HEK293 (cell line): ENCODE results near the gene FMNL3.

Experiments
- CTCF ChIA-PET: fragments of 350-600 bp; formaldehyde crosslinking; extraction: SDS; loops from one replicate; lab custom pipeline; 2021; ENCODE audit warnings: antibody characterized with exemption; lab: Yijun Ruan, JAX
- POLR2A ChIA-PET: fragments of 300-600 bp; formaldehyde crosslinking; extraction: SDS; loops from one replicate; lab custom pipeline; 2020; ENCODE audit warnings: antibody characterized with exemption, inconsistent platforms; lab: Yijun Ruan, JAX
- H3K27ac ChIP-seq: fragments of 200-500 bp; sonication (Bioruptor generic); 2 replicates; pipeline ENCODE4 v1.5.1; 2014; ENCODE audit warnings: low read depth, low read length, control low read depth, inconsistent platforms; ENCODE audit errors: extremely low read depth
- H3K36me3 ChIP-seq, 2 experiments: fragments of 200-500 bp in 1 of 2; sonication (Bioruptor generic) in 1 of 2; 1 replicate in 1 of 2; 2 replicates in 1 of 2; pipeline ENCODE4 v1.5.1; 2014 to 2017; ENCODE audit warnings: inconsistent platforms in 2 of 2, low read length in 2 of 2; ENCODE audit not compliant: control insufficient read depth in 2 of 2, insufficient read depth in 1 of 2
- H3K4me1 ChIP-seq: fragments of 200-500 bp; sonication (Bioruptor generic); 2 replicates; pipeline ENCODE4 v1.5.1; 2014; ENCODE audit warnings: mild to moderate bottlenecking, low read length, inconsistent platforms; ENCODE audit not compliant: control insufficient read depth, insufficient read depth
- H3K4me3 ChIP-seq: 2 replicates; pipeline ENCODE4 v1.5.1; 2011; ENCODE audit warnings: low read depth, mild to moderate bottlenecking, control low read depth, low read length, moderate library complexity
- H3K9me3 ChIP-seq: fragments of 200-500 bp; sonication (Bioruptor generic); 2 replicates; pipeline ENCODE4 v1.5.1; 2014; ENCODE audit warnings: low read depth, low read length, inconsistent platforms; ENCODE audit not compliant: control insufficient read depth, insufficient read depth
- BCL11B ChIP-seq: fragments of 450-650 bp; formaldehyde crosslinking; IDR thresholded peaks from 2 replicates; pipeline ENCODE4 v1.5.1; 2016; ENCODE audit warnings: low read depth, missing biosample characterization, missing genetic modification characterization
- GLI2 ChIP-seq: fragments of 450-650 bp; formaldehyde crosslinking; IDR thresholded peaks from 2 replicates; pipeline ENCODE4; 2017; ENCODE audit warnings: missing biosample characterization, missing genetic modification characterization, low read depth, borderline replicate concordance
- KLF17 ChIP-seq: fragments of 450-650 bp; formaldehyde crosslinking; IDR thresholded peaks from 2 replicates; pipeline ENCODE4 v1.5.1; 2016; ENCODE audit warnings: missing biosample characterization, missing genetic modification characterization
- KLF7 ChIP-seq: fragments of 450-650 bp; formaldehyde crosslinking; IDR thresholded peaks from 2 replicates; pipeline ENCODE4 v1.5.1; 2016; ENCODE audit warnings: missing biosample characterization, missing genetic modification characterization, borderline replicate concordance
- KLF8 ChIP-seq: fragments of 450-650 bp; formaldehyde crosslinking; IDR thresholded peaks from 2 replicates; pipeline ENCODE4 v1.5.1; 2016; ENCODE audit warnings: missing biosample characterization, missing genetic modification characterization
- YY2 ChIP-seq: fragments of 450-650 bp; formaldehyde crosslinking; IDR thresholded peaks from 2 replicates; pipeline ENCODE4 v1.5.1; 2016; ENCODE audit warnings: missing biosample characterization, missing genetic modification characterization
- ZBTB48 ChIP-seq: fragments of 450-650 bp; formaldehyde crosslinking; IDR thresholded peaks from 2 replicates; pipeline ENCODE4 v1.5.1; 2016; ENCODE audit warnings: missing biosample characterization, missing genetic modification characterization
- ZFP37 ChIP-seq: fragments of 450-650 bp; formaldehyde crosslinking; IDR thresholded peaks from 2 replicates; pipeline ENCODE4 v1.5.1; 2016; ENCODE audit warnings: missing biosample characterization, missing genetic modification characterization
- ZFP69B ChIP-seq: fragments of 450-650 bp; formaldehyde crosslinking; IDR thresholded peaks from 2 replicates; pipeline ENCODE4 v1.5.1; 2016; ENCODE audit warnings: missing biosample characterization, missing genetic modification characterization
- ZNF112 ChIP-seq: fragments of 450-650 bp; formaldehyde crosslinking; IDR thresholded peaks from 2 replicates; pipeline ENCODE4 v1.5.0; 2017; ENCODE audit warnings: missing biosample characterization, missing genetic modification characterization
- ZNF140 ChIP-seq: fragments of 450-650 bp; formaldehyde crosslinking; IDR thresholded peaks from 2 replicates; pipeline ENCODE4 v1.5.1; 2016; ENCODE audit warnings: missing biosample characterization, missing genetic modification characterization
- ZNF155 ChIP-seq: fragments of 450-650 bp; formaldehyde crosslinking; IDR thresholded peaks from 2 replicates; pipeline ENCODE4 v1.5.1; 2016; ENCODE audit warnings: missing biosample characterization, missing genetic modification characterization
- ZNF2 ChIP-seq: fragments of 450-650 bp; formaldehyde crosslinking; IDR thresholded peaks from 2 replicates; pipeline ENCODE4 v1.5.1; 2016; ENCODE audit warnings: missing biosample characterization, missing genetic modification characterization
- ZNF248 ChIP-seq: fragments of 450-650 bp; formaldehyde crosslinking; IDR thresholded peaks from 2 replicates; pipeline ENCODE4 v1.5.1; 2017; ENCODE audit warnings: missing biosample characterization, missing genetic modification characterization
- ZNF280C ChIP-seq: fragments of 450-650 bp; formaldehyde crosslinking; IDR thresholded peaks from 2 replicates; pipeline ENCODE4 v1.5.1; 2016; ENCODE audit warnings: missing biosample characterization, missing genetic modification characterization
- ZNF311 ChIP-seq: fragments of 450-650 bp; formaldehyde crosslinking; IDR thresholded peaks from 2 replicates; pipeline ENCODE4 v1.5.1; 2017; ENCODE audit warnings: missing biosample characterization, missing genetic modification characterization, borderline replicate concordance
- ZNF366 ChIP-seq: fragments of 450-650 bp; formaldehyde crosslinking; conservative IDR thresholded peaks from 2 replicates; pipeline ENCODE4 v1.5.1; 2016; ENCODE audit warnings: missing biosample characterization, missing genetic modification characterization
- ZNF37A ChIP-seq: fragments of 450-650 bp; IDR thresholded peaks from 2 replicates; pipeline ENCODE4 v1.5.1; 2018; ENCODE audit warnings: missing biosample characterization, missing genetic modification characterization
- ZNF391 ChIP-seq: fragments of 450-650 bp; formaldehyde crosslinking; IDR thresholded peaks from 2 replicates; pipeline ENCODE4 v1.5.1; 2016; ENCODE audit warnings: low read depth, missing biosample characterization, missing genetic modification characterization, borderline replicate concordance
- ZNF426 ChIP-seq: fragments of 450-650 bp; formaldehyde crosslinking; IDR thresholded peaks from 2 replicates; pipeline ENCODE4 v1.5.1; 2017; ENCODE audit warnings: missing biosample characterization, missing genetic modification characterization, mild to moderate bottlenecking, inconsistent platforms, moderate library complexity
- ZNF48 ChIP-seq: fragments of 450-650 bp; formaldehyde crosslinking; IDR thresholded peaks from 2 replicates; pipeline ENCODE4 v1.5.1; 2016; ENCODE audit warnings: missing biosample characterization, missing genetic modification characterization
- ZNF621 ChIP-seq: fragments of 450-650 bp; formaldehyde crosslinking; IDR thresholded peaks from 2 replicates; pipeline ENCODE4 v1.5.1; 2017; ENCODE audit warnings: missing biosample characterization, missing genetic modification characterization
- ZNF629 ChIP-seq: fragments of 450-650 bp; formaldehyde crosslinking; IDR thresholded peaks from 2 replicates; pipeline ENCODE4 v1.5.1; 2017; ENCODE audit warnings: missing biosample characterization, missing genetic modification characterization
- ZNF670 ChIP-seq: fragments of 450-650 bp; formaldehyde crosslinking; IDR thresholded peaks from 2 replicates; pipeline ENCODE4 v1.5.1; 2016; ENCODE audit warnings: missing biosample characterization, missing genetic modification characterization, low read depth
- ZNF768 ChIP-seq: fragments of 450-650 bp; formaldehyde crosslinking; IDR thresholded peaks from 2 replicates; pipeline ENCODE4 v1.5.1; 2018; ENCODE audit warnings: missing biosample characterization, mild to moderate bottlenecking, missing genetic modification characterization
- ZNF843 ChIP-seq: fragments of 450-650 bp; formaldehyde crosslinking; IDR thresholded peaks from 2 replicates; pipeline ENCODE4 v1.5.1; 2016; ENCODE audit warnings: missing biosample characterization, missing genetic modification characterization
- ZSCAN5A ChIP-seq: fragments of 450-650 bp; formaldehyde crosslinking; IDR thresholded peaks from 2 replicates; pipeline ENCODE4 v1.5.1; 2016; ENCODE audit warnings: missing biosample characterization, missing genetic modification characterization
- TF ChIP-seq, protein P1 (sequence below): IDR thresholded peaks from 2 replicates; pipeline ENCODE4 v1.6.1; 2011; ENCODE audit warnings: mild to moderate bottlenecking, low read depth, low read length, borderline replicate concordance
- TF ChIP-seq, protein P2 (sequence below): fragments of 450-650 bp; formaldehyde crosslinking; IDR thresholded peaks from 2 replicates; pipeline ENCODE4 v1.5.1; 2016; ENCODE audit warnings: missing biosample characterization, missing genetic modification characterization

Gene FMNL3

GRCh38 chr12:49661191-49661590 lies 46.0 kb downstream of the FMNL3 start:
- Histone ChIP-seq H3K36me3 (peaks cover 0 to 18% of the 10 kb centered on the region in 2 experiments; a peak in 1 of 3 replicates), H3K9me3 (no peaks in the 10 kb centered on the region), H3K27ac (no peak overlapping the region), H3K4me1 (peaks cover 12% of the 10 kb centered on the region), H3K4me3 (no peak overlapping the region)
- ChIA-PET POLR2A (no interaction called here), CTCF (interaction anchor here (0.7 to 1.7 kb wide), 3 partner anchors 47 to 80 kb away, joined by 4 to 5 read pairs (median 4); partner anchors contain the start of gene TMBIM6)
- TF ChIP-seq ZNF2 (no peak), ZBTB48 (tag by site-specific recombination) (no peak), YY2 (tag by site-specific recombination) (no peak), ZNF37A (tag by site-specific recombination) (no peak), ZNF311 (tag by site-specific recombination) (no peak), ZFP69B (no peak), ZSCAN5A (tag by site-specific recombination) (no peak), ZNF112 (no peak), ZNF768 (no peak), ZNF621 (tag by site-specific recombination) (no peak), ZNF248 (tag by site-specific recombination) (no peak), GLI2 (tag by site-specific recombination) (no peak), ZNF155 (tag by site-specific recombination) (no peak), ZNF843 (tag by site-specific recombination) (no peak), ZNF48 (tag by site-specific recombination) (no peak), ZNF140 (tag by site-specific recombination) (no peak), ZNF629 (tag by site-specific recombination) (no peak), ZNF391 (tag by site-specific recombination) (no peak)
- TF ChIP-seq, protein P1, sequence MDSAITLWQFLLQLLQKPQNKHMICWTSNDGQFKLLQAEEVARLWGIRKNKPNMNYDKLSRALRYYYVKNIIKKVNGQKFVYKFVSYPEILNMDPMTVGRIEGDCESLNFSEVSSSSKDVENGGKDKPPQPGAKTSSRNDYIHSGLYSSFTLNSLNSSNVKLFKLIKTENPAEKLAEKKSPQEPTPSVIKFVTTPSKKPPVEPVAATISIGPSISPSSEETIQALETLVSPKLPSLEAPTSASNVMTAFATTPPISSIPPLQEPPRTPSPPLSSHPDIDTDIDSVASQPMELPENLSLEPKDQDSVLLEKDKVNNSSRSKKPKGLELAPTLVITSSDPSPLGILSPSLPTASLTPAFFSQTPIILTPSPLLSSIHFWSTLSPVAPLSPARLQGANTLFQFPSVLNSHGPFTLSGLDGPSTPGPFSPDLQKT = no peak
- TF ChIP-seq, protein P2, sequence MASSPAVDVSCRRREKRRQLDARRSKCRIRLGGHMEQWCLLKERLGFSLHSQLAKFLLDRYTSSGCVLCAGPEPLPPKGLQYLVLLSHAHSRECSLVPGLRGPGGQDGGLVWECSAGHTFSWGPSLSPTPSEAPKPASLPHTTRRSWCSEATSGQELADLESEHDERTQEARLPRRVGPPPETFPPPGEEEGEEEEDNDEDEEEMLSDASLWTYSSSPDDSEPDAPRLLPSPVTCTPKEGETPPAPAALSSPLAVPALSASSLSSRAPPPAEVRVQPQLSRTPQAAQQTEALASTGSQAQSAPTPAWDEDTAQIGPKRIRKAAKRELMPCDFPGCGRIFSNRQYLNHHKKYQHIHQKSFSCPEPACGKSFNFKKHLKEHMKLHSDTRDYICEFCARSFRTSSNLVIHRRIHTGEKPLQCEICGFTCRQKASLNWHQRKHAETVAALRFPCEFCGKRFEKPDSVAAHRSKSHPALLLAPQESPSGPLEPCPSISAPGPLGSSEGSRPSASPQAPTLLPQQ (tag by site-specific recombination) = no peak

- no peaks in the 10 kb centered on the region for H3K9me3 ChIP-seq
- no peak overlapping the region for H3K4me3 ChIP-seq
- peaks cover 0 to 23% of the 10 kb centered on the region in 2 experiments; a peak in 1 of 3 replicates for H3K36me3 ChIP-seq
- H3K27ac ChIP-seq = no peak overlapping the region
- peaks cover 12% of the 10 kb centered on the region for H3K4me1 ChIP-seq
- POLR2A ChIA-PET = no interaction called here
- CTCF ChIA-PET = interaction anchor here (0.7 to 0.8 kb wide), 2 partner anchors 14 to 82 kb away, joined by 3 to 7 read pairs; partner anchors contain the start of gene TMBIM6
- TF ChIP-seq, protein P2 (tag by site-specific recombination) = no peak
- TF ChIP-seq ZNF280C (tag by site-specific recombination) (no peak), BCL11B (tag by site-specific recombination) (no peak), ZNF366 (tag by site-specific recombination) (no peak), KLF8 (no peak), ZNF426 (no peak), ZFP37 (tag by site-specific recombination) (no peak), ZNF670 (tag by site-specific recombination) (no peak), KLF7 (tag by site-specific recombination) (no peak), KLF17 (no peak)
These were observed 47.5 kb downstream of the FMNL3 start for GRCh38 chr12:49659753-49660152.
